Liver (tissue), 9 donors: ENCODE measurements around the gene ELOF1. TPM values are rescaled to one million over a fixed set of nuclear protein-coding genes. Genes with fewer than 3 reads are reported as not detected.

ENCODE experiments used
- DNase-seq: peaks from one replicate; pipeline ENCODE4 v3.0.0-alpha.2; 2017; ENCODE audit warnings: low spot score
- H3K27ac ChIP-seq, 2 donors: one replicate each; pipeline ENCODE4 v1.7.0; 2013; ENCODE audit warnings: inconsistent platforms in 2 of 2, low read length in 2 of 2, control low read depth in 1 of 2, low read depth in 1 of 2, mild to moderate bottlenecking in 1 of 2
- H3K27me3 ChIP-seq, 4 donors: one replicate each; pipeline versions ENCODE4 v1.6.1 to v1.7.0; 2013; ENCODE audit warnings: low read length in 3 of 4, inconsistent platforms in 1 of 4, mild to moderate bottlenecking in 1 of 4, moderate library complexity in 1 of 4; ENCODE audit not compliant: control insufficient read depth in 4 of 4, insufficient read depth in 4 of 4
- H3K36me3 ChIP-seq, 4 donors: one replicate each; pipeline versions ENCODE4 v1.6.1 to v1.7.0; 2013; ENCODE audit warnings: low read length in 3 of 4, mild to moderate bottlenecking in 3 of 4, low read depth in 1 of 4, moderate library complexity in 1 of 4; ENCODE audit not compliant: control insufficient read depth in 4 of 4, insufficient read depth in 3 of 4
- H3K4me1 ChIP-seq, 4 donors: one replicate each; pipeline versions ENCODE4 v1.6.1 to v1.7.0; 2013; ENCODE audit warnings: low read length in 3 of 4, mild to moderate bottlenecking in 3 of 4, moderate library complexity in 1 of 4; ENCODE audit not compliant: control insufficient read depth in 4 of 4, insufficient read depth in 4 of 4
- H3K4me3 ChIP-seq, 3 donors: one replicate each; pipeline versions ENCODE4 v1.6.1 to v1.7.0; 2013; ENCODE audit warnings: low read length in 3 of 3, control low read depth in 1 of 3, low read depth in 1 of 3, mild to moderate bottlenecking in 1 of 3
- H3K9ac ChIP-seq, 2 donors: one replicate each; pipeline ENCODE4 v1.7.0; 2013; ENCODE audit warnings: low read length in 2 of 2, mild to moderate bottlenecking in 2 of 2, moderate library complexity in 2 of 2, control low read depth in 1 of 2, low read depth in 1 of 2
- H3K9me3 ChIP-seq, 4 donors: one replicate each; pipeline versions ENCODE4 v1.6.1 to v1.7.0; 2013; ENCODE audit warnings: low read length in 3 of 4; ENCODE audit not compliant: control insufficient read depth in 4 of 4
- CTCF ChIP-seq: fragments of 150-350 bp; IDR thresholded peaks from 2 replicates; pipeline ENCODE4 v1.5.1; 2017; ENCODE audit warnings: improper control_type of control experiment, low read depth, low read length; ENCODE audit not compliant: missing input control
- EGR1 ChIP-seq, 2 donors: IDR thresholded peaks; 2 replicates each; pipeline ENCODE4 v1.6.1; 2016 to 2018; ENCODE audit warnings: antibody characterized with exemption in 2 of 2, low read depth in 2 of 2
- FOXA1 ChIP-seq: IDR thresholded peaks from 2 replicates; pipeline ENCODE4 v1.6.1; 2016; ENCODE audit warnings: antibody characterized with exemption
- FOXA2 ChIP-seq: IDR thresholded peaks from 2 replicates; pipeline ENCODE4 v1.6.1; 2016; ENCODE audit warnings: antibody characterized with exemption
- GABPA ChIP-seq, 2 donors: IDR thresholded peaks in 1 of 2; conservative IDR thresholded peaks in 1 of 2; 2 replicates each; pipeline ENCODE4 v1.6.1; 2016; ENCODE audit warnings: antibody characterized with exemption in 2 of 2, mild to moderate bottlenecking in 1 of 2, moderate library complexity in 1 of 2
- HNF4A ChIP-seq, 2 donors: conservative IDR thresholded peaks; 2 replicates each; pipeline ENCODE4 v1.6.1; 2016; ENCODE audit warnings: antibody characterized with exemption in 2 of 2, mild to moderate bottlenecking in 2 of 2
- HNF4G ChIP-seq: IDR thresholded peaks from 2 replicates; pipeline ENCODE4 v1.6.1; 2016; ENCODE audit warnings: antibody characterized with exemption
- JUND ChIP-seq, 2 donors: IDR thresholded peaks; 2 replicates each; pipeline ENCODE4 v1.6.1; 2016; ENCODE audit warnings: antibody characterized with exemption in 2 of 2
- MAX ChIP-seq: IDR thresholded peaks from 2 replicates; pipeline ENCODE4 v1.6.1; 2016; ENCODE audit warnings: antibody characterized with exemption
- NR2F2 ChIP-seq: IDR thresholded peaks from 2 replicates; pipeline ENCODE4 v1.6.1; 2016; ENCODE audit warnings: antibody characterized with exemption
- RAD21 ChIP-seq, 2 donors: IDR thresholded peaks; 2 replicates each; pipeline ENCODE4 v1.6.1; 2016; ENCODE audit warnings: antibody characterized with exemption in 2 of 2, mild to moderate bottlenecking in 2 of 2
- REST ChIP-seq: IDR thresholded peaks from 2 replicates; pipeline ENCODE4 v1.6.1; 2016; ENCODE audit warnings: antibody characterized with exemption, mild to moderate bottlenecking
- RXRA ChIP-seq, 2 donors: IDR thresholded peaks; 2 replicates each; pipeline ENCODE4 v1.6.1; 2017 to 2018; ENCODE audit warnings: antibody characterized with exemption in 2 of 2, mild to moderate bottlenecking in 1 of 2
- SP1 ChIP-seq: IDR thresholded peaks from 2 replicates; pipeline ENCODE4 v1.6.1; 2018; ENCODE audit warnings: antibody characterized with exemption, mild to moderate bottlenecking
- TAF1 ChIP-seq: conservative IDR thresholded peaks from 2 replicates; pipeline ENCODE4 v1.6.1; 2016; ENCODE audit warnings: antibody characterized with exemption, mild to moderate bottlenecking
- YY1 ChIP-seq: IDR thresholded peaks from 2 replicates; pipeline ENCODE4 v1.6.1; 2016; ENCODE audit warnings: antibody characterized with exemption, mild to moderate bottlenecking
- ZBTB33 ChIP-seq: IDR thresholded peaks from 2 replicates; pipeline ENCODE4 v1.6.1; 2016; ENCODE audit warnings: antibody characterized with exemption
- WGBS: extraction: QIAGEN DNeasy Blood & Tissue Kit; methylation state at CpG from one replicate; pipeline ENCODE4 v1.1.7; 2013; 5-methylcytosine and 5-hydroxymethylcytosine counted together
- polyA plus RNA-seq, 2 donors: library from polyadenylated mRNA; stranded (reverse) in 1 of 2; unstranded in 1 of 2; fragments of 200-250 nt in 1 of 2; fragments of >200 nt in 1 of 2; fragmentation: Nextera tagmentation in 1 of 2; extraction: Ambion mirVana in 1 of 2; gene quantifications; one replicate each; pipeline versions ENCODE4 v1.2.1 to v1.2.3, GENCODE V29; 2013 to 2015
- total RNA-seq, 2 donors: library from RNA; depleted of rRNA; stranded (reverse); fragments of >200 nt; gene quantifications; one replicate each; pipeline ENCODE4 v1.2.3, GENCODE V29; 2014
- TF ChIP-seq, protein P1 (sequence below): IDR thresholded peaks from 2 replicates; pipeline ENCODE4 v1.6.1; 2016; ENCODE audit warnings: antibody characterized with exemption
- donor health status: healthy.
- donor health status: healthy.
- donor health status: healthy.
- donor health status: healthy.
- donor health status: healthy.

The ELOF1 gene
- total and polyA plus RNA-seq, 4 donors, result 11.1 to 37.9 (median 24.0) TPM

DNA sequence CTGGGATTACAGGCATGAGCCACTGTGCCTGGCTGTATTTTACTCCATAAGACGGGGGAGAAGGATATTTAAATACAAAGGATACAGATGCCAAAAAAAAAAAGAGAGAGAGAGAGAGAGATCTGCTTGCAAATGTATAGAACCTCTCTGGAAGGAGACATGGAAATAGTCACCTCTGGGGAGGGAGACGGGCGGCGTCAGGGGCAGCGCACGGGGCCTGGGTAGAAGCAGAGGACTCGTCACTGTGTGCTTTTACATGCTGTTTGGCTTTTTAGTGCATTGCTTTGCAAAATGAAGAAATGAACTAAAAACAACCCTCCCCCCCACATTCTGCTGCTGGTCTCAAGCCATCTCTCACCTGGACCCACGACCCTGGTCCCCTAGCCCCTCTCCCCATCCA is 48.6 kb downstream of the ELOF1 start:
- Histone ChIP-seq H3K27me3 (no peaks in the 10 kb centered on the region), H3K4me1 (peaks cover 3 to 6% (median 6%) of the 10 kb centered on the region in 4 donors), H3K4me3 (no peak overlapping the region), H3K27ac (no peak overlapping the region), H3K9me3 (no peaks in the 10 kb centered on the region), H3K36me3 (peaks cover 0 to 27% (median 3%) of the 10 kb centered on the region in 4 donors), H3K9ac (no peak overlapping the region)
- WGBS, result 97% methylated on average over 8 of the region's 8 CpGs
- DNase-seq, result no peak
- no peak for TF ChIP-seq MAX
- no peak for TF ChIP-seq TAF1
- TF ChIP-seq, protein P1, sequence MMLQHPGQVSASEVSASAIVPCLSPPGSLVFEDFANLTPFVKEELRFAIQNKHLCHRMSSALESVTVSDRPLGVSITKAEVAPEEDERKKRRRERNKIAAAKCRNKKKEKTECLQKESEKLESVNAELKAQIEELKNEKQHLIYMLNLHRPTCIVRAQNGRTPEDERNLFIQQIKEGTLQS, result no peak
- TF ChIP-seq RXRA (IDR thresholded peaks at IDR 0.05), result no peak
- no peak for TF ChIP-seq SP1
- TF ChIP-seq HNF4G, result no peak
- TF ChIP-seq YY1, result no peak
- no peak for TF ChIP-seq FOXA1
- no peak for TF ChIP-seq JUND (IDR thresholded peaks at IDR 0.05)
- no peak for TF ChIP-seq NR2F2
- no peak for TF ChIP-seq REST
- no peak for TF ChIP-seq ZBTB33
- no peak for TF ChIP-seq HNF4A (conservative IDR thresholded peaks at IDR 0.05)
- no peak for TF ChIP-seq GABPA (IDR thresholded peaks at IDR 0.05 in 1 of 2, conservative IDR thresholded peaks at IDR 0.05 in 1 of 2)
- no peak for TF ChIP-seq EGR1 (IDR thresholded peaks at IDR 0.05; ENCODE audit: low read depth in 2 of 2)
- TF ChIP-seq CTCF, result no peak
- no peak for TF ChIP-seq RAD21 (IDR thresholded peaks at IDR 0.05)
- no peak for TF ChIP-seq FOXA2
